K562 (cell line): Measurements from ENCODE around the gene PLCB3. TPM values are rescaled to one million over a fixed set of nuclear protein-coding genes. Genes with fewer than 3 reads are reported as not detected.

Experiments used
- CHCHD3 ChIP-seq: fragments of 250-450 bp; sonication (Bioruptor Pico); IDR thresholded peaks from 2 replicates; pipeline ENCODE4 v2.1.2; 2022; ENCODE audit warnings: mild to moderate bottlenecking
- CREB3L1 ChIP-seq: fragments of 450-650 bp; IDR thresholded peaks from 2 replicates; pipeline ENCODE4 v1.6.1; 2014; ENCODE audit warnings: low read depth, mild to moderate bottlenecking, moderate library complexity, borderline replicate concordance
- HNRNPUL1 ChIP-seq: fragments of 200-400 bp; formaldehyde crosslinking; IDR thresholded peaks from 2 replicates; pipeline ENCODE4 v1.6.1; 2017; ENCODE audit warnings: low read length
- IRF1 ChIP-seq: sonication (generic); formaldehyde crosslinking; IDR thresholded peaks from 2 replicates; pipeline ENCODE4 v1.8.0; 2022; ENCODE audit warnings: missing genetic modification reagents, mild to moderate bottlenecking, borderline replicate concordance
- MEF2A ChIP-seq: IDR thresholded peaks from 2 replicates; pipeline ENCODE4 v1.6.1; 2011; ENCODE audit warnings: low read depth, mild to moderate bottlenecking, low read length, moderate library complexity; ENCODE audit not compliant: control insufficient read depth
- MYBL2 ChIP-seq, 2 experiments: fragments of 450-650 bp in 1 of 2; sonication (generic) in 1 of 2; formaldehyde crosslinking in 1 of 2; IDR thresholded peaks; 2 replicates each; pipeline versions ENCODE4 v1.6.1 to v1.8.1; 2017 to 2022; ENCODE audit warnings: borderline replicate concordance in 1 of 2, inconsistent platforms in 1 of 2, low read depth in 1 of 2, mild to moderate bottlenecking in 1 of 2, missing genetic modification reagents in 1 of 2, moderate library complexity in 1 of 2
- NCOA6 ChIP-seq: fragments of 450-650 bp; IDR thresholded peaks from 2 replicates; pipeline ENCODE4 v1.6.1; 2017; ENCODE audit warnings: mild to moderate bottlenecking
- NR2C2 ChIP-seq, 2 experiments: fragments of 200-800 bp in 1 of 2; sonication (Bioruptor generic) in 1 of 2; sonication (generic) in 1 of 2; formaldehyde crosslinking in 1 of 2; IDR thresholded peaks; 2 replicates each; pipeline versions ENCODE4 v1.6.1 to v1.8.0; 2016 to 2022; ENCODE audit warnings: mild to moderate bottlenecking in 1 of 2, missing compliant biosample characterization in 1 of 2, missing genetic modification characterization in 1 of 2, missing genetic modification reagents in 1 of 2
- NR3C1 ChIP-seq: sonication (generic); formaldehyde crosslinking; IDR thresholded peaks from 2 replicates; pipeline ENCODE4 v1.8.1; 2022; ENCODE audit warnings: missing genetic modification reagents
- PKNOX1 ChIP-seq: fragments of 450-650 bp; IDR thresholded peaks from 2 replicates; pipeline ENCODE4 v1.6.1; 2016
- RBBP5 ChIP-seq: fragments of 200-600 bp; sonication (generic); IDR thresholded peaks from 2 replicates; pipeline ENCODE4 v1.6.1; 2012; ENCODE audit warnings: borderline replicate concordance, mild to moderate bottlenecking, low read length, control low read depth, inconsistent platforms; ENCODE audit not compliant: insufficient read depth, poor library complexity, severe bottlenecking
- SRSF7 ChIP-seq: fragments of 200-400 bp; formaldehyde crosslinking; optimal IDR thresholded peaks from 2 replicates; pipeline ENCODE3; 2017; ENCODE audit warnings: mild to moderate bottlenecking, low read depth, low read length
- ZNF318 ChIP-seq, 2 experiments: fragments of 450-650 bp; IDR thresholded peaks; 2 replicates each; pipeline ENCODE4 v1.6.1; 2016; ENCODE audit warnings: mild to moderate bottlenecking in 2 of 2, borderline replicate concordance in 1 of 2, low read depth in 1 of 2, moderate library complexity in 1 of 2
- polyA plus RNA-seq, 8 experiments: library from polyadenylated mRNA; depleted of rRNA in 4 of 8; stranded (reverse) in 5 of 8; unstranded in 3 of 8; fragments of >200 nt; fragmentation: Nextera tagmentation in 2 of 8; fragmentation: Illumina TruSeq in 1 of 8; extraction: Ambion mirVana in 2 of 8; extraction: Trizol in 1 of 8; gene quantifications; 2 replicates each; pipeline versions ENCODE4 v1.2.1 to v1.2.3, GENCODE V29; 2011 to 2014; ENCODE audit warnings: inconsistent platforms in 1 of 8, missing spikeins in 1 of 8
- total RNA-seq, 7 experiments: library from RNA; depleted of rRNA in 6 of 7; stranded (reverse); fragments of >200 nt in 6 of 7; fragmentation: Illumina TruSeq in 2 of 7; extraction: Trizol in 2 of 7; gene quantifications; 2 replicates each; pipeline versions ENCODE4 v1.2.1 to v1.2.3, GENCODE V29; 2011 to 2021; ENCODE audit warnings: low replicate concordance in 1 of 7

The PLCB3 gene
- total and polyA plus RNA-seq, 9 of the 15 experiments (the other 6 are each of a cell fraction or from before 2014, with no cell fraction given), result 0.31 to 44.8 (median 14.6) TPM

GRCh38 chr11:64204464-64204989, 46.8 kb upstream of the PLCB3 start (continued):
- no peak for TF ChIP-seq NR3C1
- no peak for TF ChIP-seq NCOA6
- TF ChIP-seq SRSF7, result no peak
- TF ChIP-seq RBBP5, result no peak
- TF ChIP-seq ZNF318 (IDR thresholded peaks at IDR 0.05; ENCODE audit: borderline replicate concordance in 1 of 2, low read depth in 1 of 2), result no peak
- no peak for TF ChIP-seq CHCHD3 (CRISPR knock-in tag)
- TF ChIP-seq IRF1 (CRISPR knock-in tag), result no peak
- TF ChIP-seq CREB3L1, result no peak
- TF ChIP-seq MEF2A, result no peak
- TF ChIP-seq HNRNPUL1, result no peak
- no peak for TF ChIP-seq MYBL2 (IDR thresholded peaks at IDR 0.05; ENCODE audit: low read depth)
- no peak for TF ChIP-seq MYBL2 (CRISPR knock-in tag; IDR thresholded peaks at IDR 0.05; ENCODE audit: borderline replicate concordance)
- TF ChIP-seq NR2C2 (CRISPR knock-in tag; IDR thresholded peaks at IDR 0.05), result no peak
- no peak for TF ChIP-seq NR2C2 (tag; IDR thresholded peaks at IDR 0.05)
- TF ChIP-seq PKNOX1, result no peak
